ENCODE data around the gene MRPS18B. TPM values are rescaled to one million over a fixed set of nuclear protein-coding genes. Genes with fewer than 3 reads are reported as not detected.
"Not testable (repeated sequence)": the region's sequence is repeated elsewhere in the genome, so short reads cannot be mapped to it uniquely, and the experiment has no call there.

MRPS18B gene
- 38.3 and 47.5 TPM in 2 replicates for total RNA-seq (2014; rRNA removed; shearing (Covaris generic))

GRCh38 chr6:30617565-30618269 lies at the start of gene MRPS18B:
TSS of gene MRPS18B (plus strand) at chr6:30617840. CDS start at chr6:30617866, 26 bp downstream.
- in situ Hi-C loops (cut with HindIII; ENCODE audit: low sequenced_read_pairs): no loop called here
- peak; percentile 99 for DNase-seq (ENCODE audit: low spot score)

- in situ Hi-C loops (cut with HindIII; ENCODE audit: low sequenced_read_pairs): no loop called here
Measured at GRCh38 chr6:30568245-30568644, 49.4 kb upstream of the MRPS18B start.

GRCh38 chr6:30570263-30570662 lies 47.4 kb upstream of the MRPS18B start:
- DNase-seq (ENCODE audit: low spot score): no peak
- in situ Hi-C loops (cut with HindIII; ENCODE audit: low sequenced_read_pairs): no loop called here

More at GRCh38 chr6:30568245-30568644, 49.4 kb upstream of the MRPS18B start:
- no peak for DNase-seq (ENCODE audit: low spot score)

GRCh38 chr6:30570740-30571074 lies 46.9 kb upstream of the MRPS18B start:
- in situ Hi-C loops (cut with HindIII; ENCODE audit: low sequenced_read_pairs): no loop called here
- DNase-seq (ENCODE audit: low spot score): no peak

GRCh38 chr6:30571075-30571761 lies 46.4 kb upstream of the MRPS18B start, which contains the start of gene ABCF1:
TSS of gene ABCF1 (plus strand) at chr6:30571442. CDS start at chr6:30571488, 46 bp downstream.
- DNase-seq (ENCODE audit: low spot score): peak; percentile 97
- in situ Hi-C loops (cut with HindIII; ENCODE audit: low sequenced_read_pairs): no loop called here

GRCh38 chr6:30571762-30572082 lies 45.9 kb upstream of the MRPS18B start:
- no peak for DNase-seq (ENCODE audit: low spot score)

GRCh38 chr6:30572148-30572547 lies 45.5 kb upstream of the MRPS18B start:
- no peak for DNase-seq (ENCODE audit: low spot score)
- in situ Hi-C loops (cut with HindIII; ENCODE audit: low sequenced_read_pairs): no loop called here

More at GRCh38 chr6:30571762-30572082, 45.9 kb upstream of the MRPS18B start:
- in situ Hi-C loops (cut with HindIII; ENCODE audit: low sequenced_read_pairs): no loop called here

GRCh38 chr6:30573113-30573512 lies 44.5 kb upstream of the MRPS18B start:
- in situ Hi-C loops (cut with HindIII; ENCODE audit: low sequenced_read_pairs): no loop called here
- DNase-seq (ENCODE audit: low spot score): no peak

GRCh38 chr6:30578051-30578450 lies 39.6 kb upstream of the MRPS18B start:
- DNase-seq (ENCODE audit: low spot score): no peak
- in situ Hi-C loops (cut with HindIII; ENCODE audit: low sequenced_read_pairs): no loop called here

- DNase-seq (ENCODE audit: low spot score): no peak
Measured at GRCh38 chr6:30583921-30584320, 33.7 kb upstream of the MRPS18B start.

GRCh38 chr6:30589754-30590358 lies 27.8 kb upstream of the MRPS18B start:
- in situ Hi-C loops (cut with HindIII; ENCODE audit: low sequenced_read_pairs): no loop called here
- no peak for DNase-seq (ENCODE audit: low spot score)

More at GRCh38 chr6:30583921-30584320, 33.7 kb upstream of the MRPS18B start:
- in situ Hi-C loops (cut with HindIII; ENCODE audit: low sequenced_read_pairs): no loop called here

GRCh38 chr6:30590509-30590908 lies 27.1 kb upstream of the MRPS18B start:
- in situ Hi-C loops (cut with HindIII; ENCODE audit: low sequenced_read_pairs): no loop called here
- no peak for DNase-seq (ENCODE audit: low spot score)

- DNase-seq (ENCODE audit: low spot score): no peak
- in situ Hi-C loops (cut with HindIII; ENCODE audit: low sequenced_read_pairs): no loop called here
Measured at GRCh38 chr6:30591008-30591407, 26.6 kb upstream of the MRPS18B start.

GRCh38 chr6:30592287-30592686 lies 25.4 kb upstream of the MRPS18B start:
- in situ Hi-C loops (cut with HindIII; ENCODE audit: low sequenced_read_pairs): no loop called here
- no peak for DNase-seq (ENCODE audit: low spot score)

- DNase-seq (ENCODE audit: low spot score): peak; percentile 74
- in situ Hi-C loops (cut with HindIII; ENCODE audit: low sequenced_read_pairs): not testable (repeated sequence)
Measured at GRCh38 chr6:30597315-30598144, 20.1 kb upstream of the MRPS18B start.

- DNase-seq (ENCODE audit: low spot score): no peak
- in situ Hi-C loops (cut with HindIII; ENCODE audit: low sequenced_read_pairs): no loop called here
Measured at GRCh38 chr6:30598912-30599624, 18.6 kb upstream of the MRPS18B start.

- in situ Hi-C loops (cut with HindIII; ENCODE audit: low sequenced_read_pairs): no loop called here
- DNase-seq (ENCODE audit: low spot score): no peak
Measured at GRCh38 chr6:30599625-30600324, 17.9 kb upstream of the MRPS18B start.

- in situ Hi-C loops (cut with HindIII; ENCODE audit: low sequenced_read_pairs): no loop called here
- no peak for DNase-seq (ENCODE audit: low spot score)
Measured at GRCh38 chr6:30600451-30600961, 17.1 kb upstream of the MRPS18B start.

All from G401 (cell line).